PFSK-1 (cell line): ENCODE data around the gene GCNA.

Experiments used
- FOXP2 ChIP-seq: optimal IDR thresholded peaks from 2 replicates; pipeline ENCODE3; 2011; ENCODE audit warnings: borderline replicate concordance, control low read depth, inconsistent platforms; ENCODE audit not compliant: insufficient read depth; ENCODE audit errors: extremely low read length, extremely low read depth
- POLR2AphosphoS5 ChIP-seq: IDR thresholded peaks from 2 replicates; pipeline ENCODE4 v1.6.1; 2012; ENCODE audit warnings: low read depth, mild to moderate bottlenecking, control low read depth, low read length, moderate library complexity
- REST ChIP-seq, 2 experiments: IDR thresholded peaks; 2 replicates each; pipeline versions ENCODE4 v1.6.1 to v1.8.0; 2011 to 2012; ENCODE audit warnings: low read depth in 2 of 2, low read length in 2 of 2, control low read depth in 1 of 2, inconsistent platforms in 1 of 2, mild to moderate bottlenecking in 1 of 2, moderate library complexity in 1 of 2; ENCODE audit not compliant: insufficient read depth in 1 of 2
- SIN3A ChIP-seq: IDR thresholded peaks from 2 replicates; pipeline ENCODE4 v1.6.1; 2012; ENCODE audit warnings: mild to moderate bottlenecking, low read length, moderate library complexity, borderline replicate concordance; ENCODE audit not compliant: insufficient read depth
- TAF1 ChIP-seq: IDR thresholded peaks from 2 replicates; pipeline ENCODE4 v1.6.1; 2012; ENCODE audit warnings: low read length, control low read depth, borderline replicate concordance; ENCODE audit not compliant: insufficient read depth

GCNA gene

GRCh38 chrX:71604796-71605568 lies 26.7 kb downstream of the GCNA start:
- TF ChIP-seq FOXP2: no peak
- TF ChIP-seq POLR2AphosphoS5: no peak
- TF ChIP-seq TAF1: no peak
- TF ChIP-seq SIN3A: no peak
- no peak for TF ChIP-seq REST (IDR thresholded peaks at IDR 0.05; ENCODE audit: insufficient read depth in 1 of 2, low read depth in 2 of 2, low read length in 2 of 2)

- TF ChIP-seq TAF1 (no peak), FOXP2 (no peak), REST (IDR thresholded peaks at IDR 0.05; ENCODE audit: insufficient read depth in 1 of 2, low read depth in 2 of 2, low read length in 2 of 2) (no peak), POLR2AphosphoS5 (no peak), SIN3A (no peak)
These were observed 28.4 kb downstream of the GCNA start for GRCh38 chrX:71606536-71607216.

GRCh38 chrX:71607488-71607887 lies 29.3 kb downstream of the GCNA start:
- TF ChIP-seq REST (IDR thresholded peaks at IDR 0.05; ENCODE audit: insufficient read depth in 1 of 2, low read depth in 2 of 2, low read length in 2 of 2) (no peak), SIN3A (no peak), TAF1 (no peak), POLR2AphosphoS5 (no peak), FOXP2 (no peak)

GRCh38 chrX:71609095-71609750 lies 31.0 kb downstream of the GCNA start:
- no peak for TF ChIP-seq POLR2AphosphoS5
- TF ChIP-seq SIN3A: no peak

GRCh38 chrX:71612256-71612655 lies 34.0 kb downstream of the GCNA start:
- TF ChIP-seq TAF1 (no peak), FOXP2 (no peak), SIN3A (no peak), POLR2AphosphoS5 (no peak), REST (IDR thresholded peaks at IDR 0.05; ENCODE audit: insufficient read depth in 1 of 2, low read depth in 2 of 2, low read length in 2 of 2) (no peak)
